Measurements from ENCODE around the gene OSBPL10. TPM values are rescaled to one million over a fixed set of nuclear protein-coding genes. Genes with fewer than 3 reads are reported as not detected.

The OSBPL10 gene
- total and polyA plus RNA-seq, 2 of the 8 experiments (the other 6 are each of a cell fraction or from before 2014, with no cell fraction given) = 26.2 to 86.7 TPM

- Histone ChIP-seq H3K4me1 (replicated peaks in 1 of 4; ENCODE audit: control insufficient read depth in 3 of 4, insufficient read depth in 4 of 4, low read length in 3 of 4) (peaks cover 2 to 18% (median 5%) of the 10 kb centered on the region in 4 experiments; a peak in 5 of 7 replicates), H2BK5ac (ENCODE audit: low read depth, low read length) (no peak overlapping the region), H3K27me3 (replicated peaks in 1 of 4; ENCODE audit: control insufficient read depth in 3 of 4, extremely low read depth in 1 of 4, insufficient read depth in 3 of 4, low read length in 3 of 4) (no peaks in the 10 kb centered on the region), H3K9ac (replicated peaks in 1 of 4; ENCODE audit: extremely low read depth in 1 of 4, low read depth in 3 of 4, low read length in 3 of 4) (no peak overlapping the region), H3K79me1 (ENCODE audit: low read depth, low read length) (peaks cover 14% of the 10 kb centered on the region), H2BK15ac (ENCODE audit: low read length) (no peak overlapping the region), H3K23me2 (ENCODE audit: low read depth, low read length) (peaks cover 3% of the 10 kb centered on the region; the same call in 1 of the 2 replicates), H3K23ac (ENCODE audit: insufficient read length) (no peak overlapping the region), H4K20me1 (replicated peaks in 1 of 2; ENCODE audit: control insufficient read depth in 1 of 2, insufficient read depth in 2 of 2, low read length in 2 of 2) (no peaks in the 10 kb centered on the region), H2BK20ac (ENCODE audit: low read length) (no peak overlapping the region), H3K4ac (replicated peaks; ENCODE audit: insufficient read length, low read depth, low read length) (no peak overlapping the region), H3K79me2 (ENCODE audit: control insufficient read depth in 1 of 2, insufficient read depth in 2 of 2, low read length in 2 of 2) (peaks cover 19 to 89% of the 10 kb centered on the region in 2 experiments), H3K56ac (replicated peaks; ENCODE audit: insufficient read length, low read depth, low read length) (no peak overlapping the region), H3K27ac (ENCODE audit: low read depth, low read length) (no peak overlapping the region), H3K9me3 (ENCODE audit: insufficient read depth in 2 of 2, low read depth in 1 of 2, low read length in 1 of 2) (no peaks in the 10 kb centered on the region), H3K14ac (ENCODE audit: insufficient read length) (no peak overlapping the region), H4K91ac (replicated peaks; ENCODE audit: insufficient read length, low read length) (no peak overlapping the region), H3K36me3 (ENCODE audit: control insufficient read depth in 2 of 4, insufficient read depth in 4 of 4, low read length in 3 of 4) (no peaks in the 10 kb centered on the region), H3K18ac (ENCODE audit: extremely low read depth, low read length) (no peak overlapping the region), H2BK120ac (replicated peaks; ENCODE audit: low read depth, low read length) (no peak overlapping the region), H2AFZ (ENCODE audit: low read length) (no peak overlapping the region), H2AK5ac (ENCODE audit: low read depth, low read length) (no peak overlapping the region), H4K8ac (ENCODE audit: extremely low read depth, insufficient read depth, low read length) (no peak overlapping the region), H3K4me3 (ENCODE audit: extremely low read depth in 1 of 4, insufficient read depth in 2 of 4, low read depth in 3 of 4, low read length in 4 of 4) (no peak overlapping the region), H3K4me2 (ENCODE audit: insufficient read depth in 1 of 2, low read depth in 2 of 2, low read length in 2 of 2) (no peak overlapping the region), H2BK12ac (ENCODE audit: low read depth, low read length) (no peak overlapping the region), H4K5ac (ENCODE audit: insufficient read length, low read depth, low read length) (no peak overlapping the region)
- ChIA-PET CTCF (ENCODE audit: partially characterized antibody) (interaction anchor here (0.7 to 1.3 kb wide), 2 partner anchors 8 to 14 kb away, joined by 3 to 4 read pairs; no protein-coding TSS in a partner anchor), POLR2A (ENCODE audit: partially characterized antibody) (interaction anchor here (0.8 to 1.6 kb wide), 3 partner anchors 9 to 24 kb away, joined by 3 to 6 read pairs (median 3); no protein-coding TSS in a partner anchor)
- 80% methylated on average over 1 of the region's 1 CpG; no CpG with 5 or more reads in 1 of the 2 experiments for WGBS, 2 experiments (ENCODE audit: extremely low coverage in 1 of 2, insufficient coverage in 1 of 2, insufficient read length in 1 of 2, insufficient replicate concordance in 2 of 2, low coverage in 1 of 2, low lambda C conversion rate in 2 of 2, missing lambda C conversion rate in 1 of 2)
- DNase-seq (ENCODE audit: low read depth in 1 of 2, low spot score in 2 of 2) = no peak
- FAIRE-seq = no peak
- TF ChIP-seq, protein P1, sequence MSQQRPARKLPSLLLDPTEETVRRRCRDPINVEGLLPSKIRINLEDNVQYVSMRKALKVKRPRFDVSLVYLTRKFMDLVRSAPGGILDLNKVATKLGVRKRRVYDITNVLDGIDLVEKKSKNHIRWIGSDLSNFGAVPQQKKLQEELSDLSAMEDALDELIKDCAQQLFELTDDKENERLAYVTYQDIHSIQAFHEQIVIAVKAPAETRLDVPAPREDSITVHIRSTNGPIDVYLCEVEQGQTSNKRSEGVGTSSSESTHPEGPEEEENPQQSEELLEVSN (IDR thresholded peaks at IDR 0.05) = no peak
- no peak for TF ChIP-seq PHF8 (conservative IDR thresholded peaks at IDR 0.05; ENCODE audit: low read depth, low read length)
- TF ChIP-seq HDAC6 (IDR thresholded peaks at IDR 0.05; ENCODE audit: low read depth, low read length) = no peak
- TF ChIP-seq CBX8 (IDR thresholded peaks at IDR 0.05; ENCODE audit: borderline replicate concordance, low read depth, low read length) = no peak
- no peak for TF ChIP-seq POLR2A (IDR thresholded peaks at IDR 0.05; ENCODE audit: control extremely low read depth in 1 of 2, low read depth in 2 of 2, low read length in 2 of 2)
- no peak for TF ChIP-seq SAP30 (IDR thresholded peaks at IDR 0.05; ENCODE audit: insufficient read depth, insufficient replicate concordance, low read length)
- no peak for TF ChIP-seq EZH2 (IDR thresholded peaks at IDR 0.05; ENCODE audit: low read depth, low read length, severe bottlenecking)
- TF ChIP-seq SIN3A (conservative IDR thresholded peaks at IDR 0.05 in 1 of 2, IDR thresholded peaks at IDR 0.05 in 1 of 2; ENCODE audit: low read depth in 1 of 2, low read length in 2 of 2) = no peak
- TF ChIP-seq TBP (IDR thresholded peaks at IDR 0.05; ENCODE audit: low read depth, low read length) = no peak
- no peak for TF ChIP-seq ATF3 (IDR thresholded peaks at IDR 0.05; ENCODE audit: insufficient read depth, low read depth, low read length)
- TF ChIP-seq SP2 (IDR thresholded peaks at IDR 0.05; ENCODE audit: low read length) = no peak
Observed at GRCh38 chr3:31936420-31937060, 44.5 kb downstream of the OSBPL10 start.
